ENCODE data around the gene TMEM131L.
A peak's percentile ranks its signal among the peaks of the same experiment; 100 is the strongest.
"Not testable (repeated sequence)": the region's sequence is repeated elsewhere in the genome, so short reads cannot be mapped to it uniquely, and the experiment has no call there.

The TMEM131L gene

DNA sequence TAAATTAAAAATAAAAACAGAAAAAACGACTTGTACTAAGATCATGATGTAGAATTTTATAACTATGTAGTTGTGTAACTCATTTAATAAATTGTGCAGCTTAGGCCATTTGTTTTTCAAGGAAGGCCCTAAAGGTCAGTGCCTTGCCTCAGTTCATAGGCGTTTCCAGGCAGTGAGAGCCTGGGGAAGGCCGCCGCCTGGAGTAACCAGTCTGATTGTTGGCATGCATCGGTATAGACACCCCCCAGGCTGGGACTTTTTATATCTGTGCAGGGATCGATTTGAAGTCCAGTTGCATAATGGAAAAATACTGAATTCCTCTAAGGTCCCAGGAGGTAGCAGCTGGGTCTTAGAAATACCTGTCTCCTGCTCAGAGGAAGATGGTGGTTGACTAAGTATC is 77.2 kb downstream of the TMEM131L start:
- no peak for DNase-seq

DNA sequence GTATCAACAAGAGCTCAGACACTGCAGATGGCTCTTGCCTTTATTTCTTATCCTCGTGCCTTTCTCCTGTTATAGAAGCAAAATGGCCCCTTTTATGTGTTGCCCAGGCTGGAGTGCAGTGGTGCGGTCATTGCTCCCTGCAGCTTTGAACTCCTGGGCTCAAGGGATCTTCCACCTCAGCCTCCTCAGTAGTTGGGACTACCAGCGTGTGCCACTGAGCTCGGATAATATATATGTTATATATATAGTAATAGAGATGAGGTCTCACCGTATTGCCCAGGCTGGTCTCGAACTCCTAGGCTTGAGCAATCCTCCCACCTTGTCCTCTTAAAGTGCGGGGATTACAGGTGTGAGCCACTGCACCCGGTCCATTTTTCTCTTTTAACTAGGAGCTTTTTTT is 79.7 kb downstream of the TMEM131L start:
- no peak for DNase-seq

GRCh38 chr4:153546280-153546679 is 80.1 kb downstream of the TMEM131L start:
- no peak for DNase-seq

DNA sequence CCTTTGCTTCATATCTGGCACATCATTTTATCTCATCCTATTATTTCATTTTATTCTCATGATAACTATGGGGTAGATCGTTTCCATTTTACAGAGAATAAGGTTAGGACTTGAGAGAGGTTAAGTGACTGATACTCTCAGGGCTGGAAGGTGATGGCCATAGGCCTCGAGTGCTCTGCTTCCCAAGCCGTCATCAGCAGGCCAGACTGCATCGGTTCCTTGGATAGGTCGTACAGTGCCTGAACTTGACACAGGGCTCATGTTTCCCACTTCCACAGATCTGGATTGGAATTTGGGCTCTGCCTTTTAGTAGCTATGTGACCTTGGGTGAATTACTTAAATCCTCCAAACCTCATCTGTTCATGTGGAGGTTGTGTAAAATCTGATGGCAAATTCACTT is 81.4 kb downstream of the TMEM131L start:
- DNase-seq: no peak

DNA sequence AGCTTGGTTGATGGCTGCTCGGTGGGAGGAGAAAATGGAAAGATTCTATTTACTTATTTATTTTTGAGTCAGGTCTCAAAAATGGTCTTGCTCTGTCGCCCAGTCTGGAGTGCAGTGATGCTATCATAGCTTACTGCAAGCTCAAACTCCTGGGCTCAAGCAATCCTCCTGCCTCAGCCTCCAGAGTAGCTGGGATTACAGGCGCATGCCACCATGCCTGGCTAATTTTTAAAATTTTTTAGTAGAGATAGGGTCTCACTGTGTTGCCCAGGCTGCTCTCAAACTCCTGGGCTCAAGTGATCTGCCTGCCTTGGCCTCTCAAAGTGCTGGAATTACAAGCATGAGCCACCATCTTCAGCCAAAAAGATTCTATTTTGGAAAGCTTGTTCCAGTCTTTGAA is 82.7 kb downstream of the TMEM131L start:
- DNase-seq: not testable (repeated sequence)

GRCh38 chr4:153549405-153549804 is 83.2 kb downstream of the TMEM131L start:
- DNase-seq: peak in 1 of 5 experiments; percentile 56

DNA sequence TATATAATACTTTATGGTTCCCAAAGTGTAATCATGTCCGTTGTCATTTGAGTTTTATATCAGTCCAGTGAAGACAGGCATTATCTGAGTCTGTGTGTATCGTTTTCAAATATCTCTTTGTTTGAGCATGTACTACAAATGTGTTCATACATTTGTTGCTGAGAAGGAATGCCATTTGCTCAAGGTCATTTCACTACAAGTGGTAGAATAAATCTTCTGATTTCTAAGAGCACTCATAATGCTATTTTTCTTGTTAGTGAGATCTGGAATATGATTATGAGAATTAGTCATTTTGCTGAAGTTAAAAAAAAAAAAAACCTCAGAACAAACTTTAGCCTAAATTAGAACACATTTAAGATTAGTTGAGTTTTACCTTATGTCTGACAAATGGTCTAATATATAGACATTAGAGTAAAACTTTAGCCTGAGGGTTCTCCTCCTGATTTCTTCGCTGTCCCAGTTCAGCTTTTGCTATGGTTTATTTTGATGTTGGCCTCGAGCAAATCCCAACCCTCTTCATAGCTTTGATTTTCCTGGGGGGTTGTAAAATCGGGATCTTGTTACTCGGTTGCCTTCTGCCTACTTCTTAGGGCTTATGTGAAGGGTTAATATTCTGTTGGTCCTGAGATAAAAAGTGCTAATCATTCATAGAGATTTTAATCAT is 87.1 kb downstream of the TMEM131L start:
- peak in 1 of 5 experiments; percentile 27 for DNase-seq

DNA sequence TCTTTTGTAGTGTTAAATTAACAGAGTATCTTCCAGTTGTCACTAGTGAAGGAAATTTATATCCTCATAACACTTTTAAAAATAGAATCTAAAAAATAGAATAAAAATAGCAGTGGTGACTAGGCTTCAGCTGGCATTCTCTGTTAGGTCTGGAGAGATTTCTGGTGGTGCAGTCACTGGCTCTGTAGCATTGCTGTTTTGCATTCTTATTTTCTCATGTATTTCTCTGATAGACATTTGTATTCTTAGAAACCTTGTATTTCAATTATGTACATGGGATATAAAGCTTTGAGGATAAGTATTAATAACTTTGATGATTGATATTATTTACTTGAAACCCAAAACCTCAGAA is 87.6 kb downstream of the TMEM131L start:
- no peak for DNase-seq

GRCh38 chr4:153555730-153556434 is 89.7 kb downstream of the TMEM131L start:
- no peak for DNase-seq

GRCh38 chr4:153556435-153556815 is 90.3 kb downstream of the TMEM131L start:
- no peak for DNase-seq

DNA sequence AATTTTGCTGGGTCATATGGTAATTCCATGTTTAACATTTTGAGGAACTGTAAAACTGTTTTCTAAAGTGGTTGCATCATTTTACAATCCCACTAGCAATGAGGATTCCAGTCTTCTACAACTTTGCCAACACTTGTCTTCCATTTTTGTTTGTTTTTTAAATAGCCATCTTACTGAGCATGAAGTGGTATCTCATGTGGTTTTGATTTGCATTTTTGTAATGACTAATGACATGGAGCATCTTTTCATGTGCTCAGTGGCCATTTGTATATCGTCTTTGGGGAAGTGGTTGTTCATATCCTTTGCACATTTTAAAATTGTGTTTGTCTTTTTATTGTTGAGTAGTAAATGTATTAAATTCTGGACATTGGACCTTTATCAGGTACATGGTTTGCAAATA is 94.7 kb downstream of the TMEM131L start:
- peak in 1 of 5 experiments; percentile 47 for DNase-seq

DNA sequence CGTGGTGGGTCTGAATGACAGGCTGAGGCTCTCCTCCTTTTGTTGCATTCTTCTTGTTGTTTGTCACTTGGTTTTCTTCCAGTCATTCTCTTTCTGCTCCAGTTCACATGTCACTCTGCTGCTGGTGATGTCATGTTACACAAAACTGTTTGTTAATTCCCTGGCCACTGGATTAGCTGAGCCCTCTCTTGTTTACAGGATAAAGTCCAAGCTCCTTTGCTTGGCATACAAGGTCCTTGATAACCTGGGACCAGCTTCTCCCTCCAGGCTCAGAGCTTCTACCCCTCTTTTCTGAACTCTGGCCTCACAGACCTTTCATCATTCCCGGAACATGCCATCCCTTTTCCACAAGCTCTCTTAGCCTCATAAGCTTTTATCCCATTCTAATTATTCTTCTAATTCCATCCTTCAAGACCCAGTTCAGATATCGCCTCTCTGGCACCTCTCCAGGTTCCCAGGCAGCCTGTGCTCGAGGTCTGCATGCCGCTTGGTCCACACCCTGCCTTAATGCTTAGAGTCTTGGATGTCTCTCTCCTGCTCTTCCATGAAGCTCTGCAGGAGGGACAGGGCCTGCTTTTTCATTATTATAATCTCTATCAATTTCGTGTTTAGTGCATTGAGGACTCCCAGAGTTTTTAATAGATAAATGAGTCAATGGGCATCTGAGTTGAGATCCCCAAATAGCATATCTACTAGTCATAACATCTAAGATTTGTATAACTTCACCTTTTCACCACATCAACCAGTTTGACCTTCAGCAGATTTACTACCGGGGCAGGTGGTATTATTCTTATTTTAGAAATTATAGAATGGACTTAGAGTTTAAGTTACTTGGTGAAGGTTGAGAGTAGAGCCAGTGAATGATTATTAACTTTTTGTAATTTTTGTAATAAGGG is 98.7 kb downstream of the TMEM131L start:
- DNase-seq: no peak

- DNase-seq: no peak
Measured at GRCh38 chr4:153566631-153567150, 100.5 kb downstream of the TMEM131L start.

- DNase-seq: not testable (repeated sequence)
Measured at GRCh38 chr4:153567660-153568059, 101.5 kb downstream of the TMEM131L start.

- no peak for DNase-seq
Measured at GRCh38 chr4:153570228-153570973, 104.2 kb downstream of the TMEM131L start.

- DNase-seq: no peak
Measured at GRCh38 chr4:153571006-153571545, 104.9 kb downstream of the TMEM131L start.

DNA sequence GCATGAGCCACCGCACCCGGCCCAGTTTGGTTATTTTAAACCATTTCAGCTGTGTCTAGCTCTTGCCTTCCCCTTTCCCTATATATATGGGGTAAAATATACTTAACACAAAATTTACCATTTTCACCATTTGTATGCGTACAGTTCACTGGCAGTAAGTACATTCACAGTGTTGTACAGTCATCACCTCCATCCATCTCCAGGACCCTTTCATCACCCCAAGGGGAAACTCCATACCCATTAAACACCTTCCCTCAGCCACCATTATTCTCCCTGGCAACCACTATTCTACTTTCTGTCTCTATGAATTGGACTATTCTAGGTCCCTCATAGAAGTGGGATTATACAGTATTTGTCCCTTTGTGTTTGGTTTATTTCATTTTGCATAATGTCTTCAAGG is 106.4 kb downstream of the TMEM131L start:
- no peak for DNase-seq

- no peak for DNase-seq
Measured at GRCh38 chr4:153573221-153573620, 107.1 kb downstream of the TMEM131L start.

DNA sequence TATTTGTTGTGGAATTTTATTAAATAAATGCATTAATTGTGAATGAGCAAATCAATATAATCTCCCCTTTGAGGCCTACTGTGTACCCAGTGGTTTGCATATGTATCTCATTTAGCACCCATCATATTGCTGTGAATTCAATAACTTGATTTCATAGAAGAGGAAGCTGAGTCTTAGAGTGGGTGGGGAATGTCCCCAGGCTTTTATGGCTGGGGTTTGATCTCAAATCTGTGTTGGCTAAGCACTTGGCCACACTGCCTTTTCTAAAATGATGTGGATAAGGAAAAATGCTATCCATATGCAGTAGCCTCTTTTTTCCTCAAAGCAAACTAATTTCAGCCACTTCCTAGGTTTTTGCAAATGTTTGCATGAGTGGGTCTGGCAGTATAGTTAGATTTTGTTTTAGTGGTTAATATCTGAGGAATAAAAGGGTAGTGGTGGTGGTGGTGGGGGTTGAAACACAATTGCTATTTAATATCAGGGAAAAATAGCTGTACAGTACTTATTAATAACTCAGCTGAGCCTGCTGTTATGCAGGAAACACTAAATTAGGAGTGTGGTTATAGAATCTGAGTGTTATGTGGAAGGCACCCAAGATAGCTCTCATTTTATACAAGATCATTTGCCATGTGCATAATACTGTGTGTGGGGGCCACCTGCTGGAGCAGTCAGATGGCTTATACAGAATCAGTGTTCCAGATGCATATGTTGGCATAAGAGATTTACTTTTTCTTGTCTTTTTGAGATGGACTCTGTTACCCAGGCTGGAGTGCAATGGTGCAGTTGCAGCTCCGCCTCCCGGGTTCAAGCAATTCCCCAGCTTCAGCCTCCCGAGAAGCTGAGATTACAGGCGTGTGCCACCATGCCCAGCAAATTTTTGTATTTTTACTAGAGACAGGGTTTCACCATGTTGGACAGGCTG is 108.0 kb downstream of the TMEM131L start:
- peak in 4 of 5 experiments; percentile 38 to 87 (median 41) for DNase-seq

DNA sequence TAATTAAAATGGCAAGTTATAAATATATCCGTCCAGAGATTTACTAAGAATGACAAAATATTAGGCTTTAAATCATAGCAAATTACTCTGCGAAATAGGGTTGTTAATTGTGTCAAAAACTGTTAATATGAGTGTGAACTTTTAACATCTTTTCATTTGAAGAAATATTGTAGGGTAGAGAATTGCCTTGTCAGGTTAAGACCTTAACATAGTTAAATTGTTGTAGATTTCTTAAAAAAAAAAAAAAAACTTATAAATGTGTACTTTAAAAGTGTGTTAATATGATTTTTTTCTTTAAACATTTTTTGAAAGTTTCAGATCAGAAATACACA is 110.2 kb downstream of the TMEM131L start:
- no peak for DNase-seq

DNA sequence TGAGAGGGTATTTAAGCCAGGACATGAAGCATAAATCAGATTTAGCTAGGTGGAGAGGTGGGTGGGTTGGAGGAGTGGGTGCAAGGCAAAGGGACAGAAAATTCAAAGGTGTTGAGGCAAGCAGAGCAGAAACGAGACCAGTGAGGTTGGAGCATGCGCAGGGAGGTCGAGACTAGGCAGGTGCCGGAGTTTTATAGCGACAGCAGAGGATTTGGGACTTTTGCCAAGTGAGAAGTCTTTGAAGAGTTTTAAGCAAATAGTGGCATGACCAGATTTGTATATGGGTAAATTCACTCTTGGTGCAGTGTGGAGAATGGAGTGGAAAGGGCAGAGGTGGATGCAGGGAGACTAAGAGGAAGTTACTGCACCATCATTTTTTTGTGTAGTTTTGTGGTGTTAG is 110.9 kb downstream of the TMEM131L start:
- DNase-seq: no peak
